ENCODE results near the gene LRRC75A.

The LRRC75A gene

GRCh38 chr17:16492613-16493530 lies 879 bp upstream of the LRRC75A start:
- no peak for FAIRE-seq

- FAIRE-seq = no peak
Measured at GRCh38 chr17:16491131-16491702, 776 bp downstream of the LRRC75A start.

- no peak for FAIRE-seq
Measured at GRCh38 chr17:16489431-16489830, 2.6 kb downstream of the LRRC75A start.

- no peak for FAIRE-seq
Measured at GRCh38 chr17:16488968-16489337, 3.0 kb downstream of the LRRC75A start.

GRCh38 chr17:16488186-16488967 lies 3.6 kb downstream of the LRRC75A start:
- FAIRE-seq = no peak

- no peak for FAIRE-seq
Measured at GRCh38 chr17:16486373-16487250, 5.4 kb downstream of the LRRC75A start.

GRCh38 chr17:16484445-16485175 lies 7.4 kb downstream of the LRRC75A start:
- FAIRE-seq = no peak

GRCh38 chr17:16483021-16483645 lies 8.9 kb downstream of the LRRC75A start:
- FAIRE-seq = no peak

GRCh38 chr17:16482253-16482652 lies 9.7 kb downstream of the LRRC75A start:
- no peak for FAIRE-seq

GRCh38 chr17:16480995-16481394 lies 11.0 kb downstream of the LRRC75A start:
- FAIRE-seq = no peak

- no peak for FAIRE-seq
Measured at GRCh38 chr17:16479264-16479663, 12.7 kb downstream of the LRRC75A start.

GRCh38 chr17:16478649-16479048 lies 13.3 kb downstream of the LRRC75A start:
- no peak for FAIRE-seq

GRCh38 chr17:16477666-16478065 lies 14.3 kb downstream of the LRRC75A start:
- no peak for FAIRE-seq

GRCh38 chr17:16477255-16477654 lies 14.7 kb downstream of the LRRC75A start:
- FAIRE-seq = no peak

- FAIRE-seq = no peak
Measured at GRCh38 chr17:16475179-16475704, 16.8 kb downstream of the LRRC75A start.

GRCh38 chr17:16474012-16474725 lies 17.8 kb downstream of the LRRC75A start:
- no peak for FAIRE-seq

GRCh38 chr17:16473044-16474011 lies 18.7 kb downstream of the LRRC75A start:
- no peak for FAIRE-seq

GRCh38 chr17:16472539-16472938 lies 19.5 kb downstream of the LRRC75A start:
- FAIRE-seq = no peak

GRCh38 chr17:16471295-16471694 lies 20.7 kb downstream of the LRRC75A start:
- FAIRE-seq = no peak
